GM04504 (cell line): ENCODE measurements around the gene NDUFS5.
"Not testable (repeated sequence)": the region's sequence is repeated elsewhere in the genome, so short reads cannot be mapped to it uniquely, and the experiment has no call there.

Source experiments
- DNase-seq: peaks from one replicate; pipeline ENCODE4 v3.0.0-alpha.2; 2012; ENCODE audit warnings: low read depth

The NDUFS5 gene

DNA sequence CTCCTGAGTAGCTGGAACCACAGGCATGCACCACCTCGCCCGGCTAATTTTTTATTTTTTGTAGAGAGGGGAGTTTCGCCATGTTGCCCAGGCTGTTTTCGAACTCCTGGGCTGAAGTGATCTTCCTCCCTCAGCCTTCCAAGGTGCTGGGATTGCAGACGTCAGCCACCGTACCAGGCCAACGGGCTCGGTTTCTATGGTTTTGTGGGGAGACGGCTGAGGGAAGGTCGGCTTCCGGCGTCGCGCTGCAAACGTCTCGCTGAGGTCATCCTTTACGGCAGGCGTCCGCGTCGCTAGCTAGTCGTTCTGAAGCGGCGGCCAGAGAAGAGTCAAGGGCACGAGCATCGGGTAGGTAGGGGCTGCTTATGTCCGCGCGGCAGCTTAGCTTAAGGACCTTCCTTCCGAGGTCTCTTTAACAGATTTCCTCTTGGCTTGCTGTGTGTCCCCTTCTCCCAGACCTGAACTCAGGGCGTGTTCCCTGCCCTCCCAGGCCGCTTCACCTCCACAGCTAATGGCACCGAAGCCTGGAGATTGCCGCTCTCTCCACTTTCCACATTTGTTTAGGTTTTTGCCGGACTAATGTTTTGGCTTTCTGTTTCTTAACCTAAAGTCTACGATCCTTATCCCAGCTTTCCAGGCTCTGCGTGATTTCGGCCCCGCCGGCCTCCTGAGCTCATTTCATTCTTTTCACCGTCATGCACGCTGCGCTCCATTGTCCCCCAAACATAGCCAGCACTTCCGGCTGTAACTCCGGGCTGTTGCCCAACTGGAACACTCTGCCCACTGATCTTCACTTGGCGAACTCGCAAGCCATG lies at the start of gene NDUFS5:
TSS of gene NDUFS5 (plus strand) at position 300 of the 815 bp plus-strand sequence. CDS start 2,375 bp downstream, outside the sequence.
- DNase-seq = peak; percentile 79

DNA sequence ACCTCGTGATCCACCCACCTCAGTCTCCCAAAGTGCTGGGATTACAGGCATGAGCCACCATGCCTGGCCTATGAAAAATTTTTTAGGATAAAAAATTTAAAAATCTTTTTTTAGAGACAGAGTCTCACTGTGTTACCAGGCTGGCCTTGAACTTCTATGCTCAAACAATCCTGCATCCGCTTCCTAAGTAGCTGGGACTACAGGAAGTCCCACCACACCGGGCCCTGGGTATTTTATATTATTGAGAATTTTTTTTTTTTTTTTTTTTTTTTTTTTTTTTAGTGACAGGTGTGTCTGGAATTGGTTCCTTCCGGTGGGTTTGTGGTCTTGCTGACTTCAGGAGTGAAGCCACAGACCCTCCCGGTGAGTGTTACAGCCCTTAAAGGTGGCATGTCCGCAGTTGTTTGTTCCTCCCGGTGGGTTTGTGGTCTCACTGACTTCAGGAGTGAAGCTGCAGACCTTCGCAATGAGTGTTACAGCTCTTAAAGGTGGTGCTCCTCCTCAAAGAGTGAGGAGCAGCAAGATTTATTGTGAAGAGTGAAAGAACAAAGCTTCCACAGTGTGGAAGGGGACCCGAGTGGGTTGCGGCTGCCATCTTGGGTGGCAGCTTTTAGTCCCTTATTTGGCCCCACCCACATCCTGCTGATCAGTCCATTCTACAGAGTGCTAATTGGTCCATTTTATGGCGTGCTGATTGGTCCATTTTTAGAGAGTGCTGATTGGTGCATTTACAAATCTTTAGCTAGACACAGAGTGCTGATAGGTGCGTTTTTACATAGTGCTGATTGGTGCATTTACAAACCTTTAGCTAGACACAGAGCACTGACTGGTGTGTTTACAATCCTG lies 48.5 kb upstream of the NDUFS5 start:
- DNase-seq = not testable (repeated sequence)

DNA sequence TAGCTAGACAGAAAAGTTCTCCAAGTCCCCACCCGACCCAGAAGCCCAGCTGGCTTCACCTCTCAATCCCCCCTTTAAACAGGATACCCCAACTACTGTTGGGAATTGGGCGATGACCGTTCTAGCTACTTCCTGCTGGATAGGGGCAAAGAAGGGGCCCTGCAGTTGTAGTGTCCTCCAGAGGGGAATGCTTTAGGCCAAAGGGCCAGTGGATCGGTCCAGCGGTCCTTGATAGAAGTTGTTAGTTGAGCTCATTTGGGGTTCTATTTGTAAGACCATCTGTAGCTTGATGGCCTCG lies 48.0 kb upstream of the NDUFS5 start:
- not testable (repeated sequence) for DNase-seq

DNA sequence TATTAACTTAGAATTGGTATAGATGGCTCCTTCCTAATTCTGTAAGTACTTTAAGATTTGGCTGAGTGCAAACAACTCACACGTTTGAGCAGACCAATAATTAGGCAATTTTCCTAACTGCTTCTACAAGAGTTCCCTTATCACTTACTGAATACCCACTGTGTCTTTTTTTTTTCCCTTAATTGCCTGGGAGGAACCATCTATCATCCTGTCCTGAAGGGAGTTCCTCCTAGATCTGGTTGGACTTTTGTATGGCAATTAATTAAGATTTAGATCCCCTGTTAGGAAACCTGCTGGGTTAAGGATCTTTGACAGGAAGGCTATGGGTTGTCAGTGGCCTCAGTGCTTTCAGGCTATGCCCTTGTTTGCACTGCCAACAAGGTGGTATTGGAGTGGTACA lies 46.8 kb upstream of the NDUFS5 start:
- DNase-seq = not testable (repeated sequence)

DNA sequence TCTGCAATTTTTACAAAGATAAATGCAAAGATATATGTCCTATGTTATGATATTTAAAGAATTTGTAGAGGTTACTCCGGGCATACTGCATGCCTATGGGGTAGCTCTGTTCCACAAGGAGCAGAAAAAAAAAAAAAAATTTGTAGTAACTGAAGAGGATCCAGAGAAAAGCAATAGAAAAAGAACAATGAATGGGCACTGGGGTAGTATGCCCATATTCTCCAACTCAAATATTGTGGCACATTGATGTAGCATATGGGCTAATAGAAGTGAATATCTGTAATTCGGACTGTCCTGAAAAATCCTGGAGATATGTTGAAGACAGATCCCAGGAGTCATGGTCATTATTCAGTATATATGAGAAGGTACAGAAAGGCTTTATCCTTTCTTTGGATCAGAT lies 36.2 kb upstream of the NDUFS5 start:
- no peak for DNase-seq

DNA sequence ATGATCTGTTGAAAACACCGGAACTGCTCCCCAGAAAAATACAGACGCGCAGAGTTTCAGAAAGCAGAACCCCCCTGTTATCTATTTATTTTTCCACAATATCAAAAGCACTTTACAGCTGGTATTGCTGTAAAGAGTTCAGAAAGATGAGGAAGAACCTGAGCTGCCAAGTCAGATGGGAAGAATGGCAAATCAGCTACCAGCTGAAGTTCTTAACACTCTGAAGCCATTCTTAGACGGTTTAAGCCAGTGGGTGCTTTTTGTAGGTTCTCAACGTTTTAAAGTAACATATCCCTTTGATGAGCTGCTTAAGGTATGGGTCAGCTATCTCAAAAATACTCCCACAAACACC lies 35.8 kb upstream of the NDUFS5 start:
- no peak for DNase-seq

DNA sequence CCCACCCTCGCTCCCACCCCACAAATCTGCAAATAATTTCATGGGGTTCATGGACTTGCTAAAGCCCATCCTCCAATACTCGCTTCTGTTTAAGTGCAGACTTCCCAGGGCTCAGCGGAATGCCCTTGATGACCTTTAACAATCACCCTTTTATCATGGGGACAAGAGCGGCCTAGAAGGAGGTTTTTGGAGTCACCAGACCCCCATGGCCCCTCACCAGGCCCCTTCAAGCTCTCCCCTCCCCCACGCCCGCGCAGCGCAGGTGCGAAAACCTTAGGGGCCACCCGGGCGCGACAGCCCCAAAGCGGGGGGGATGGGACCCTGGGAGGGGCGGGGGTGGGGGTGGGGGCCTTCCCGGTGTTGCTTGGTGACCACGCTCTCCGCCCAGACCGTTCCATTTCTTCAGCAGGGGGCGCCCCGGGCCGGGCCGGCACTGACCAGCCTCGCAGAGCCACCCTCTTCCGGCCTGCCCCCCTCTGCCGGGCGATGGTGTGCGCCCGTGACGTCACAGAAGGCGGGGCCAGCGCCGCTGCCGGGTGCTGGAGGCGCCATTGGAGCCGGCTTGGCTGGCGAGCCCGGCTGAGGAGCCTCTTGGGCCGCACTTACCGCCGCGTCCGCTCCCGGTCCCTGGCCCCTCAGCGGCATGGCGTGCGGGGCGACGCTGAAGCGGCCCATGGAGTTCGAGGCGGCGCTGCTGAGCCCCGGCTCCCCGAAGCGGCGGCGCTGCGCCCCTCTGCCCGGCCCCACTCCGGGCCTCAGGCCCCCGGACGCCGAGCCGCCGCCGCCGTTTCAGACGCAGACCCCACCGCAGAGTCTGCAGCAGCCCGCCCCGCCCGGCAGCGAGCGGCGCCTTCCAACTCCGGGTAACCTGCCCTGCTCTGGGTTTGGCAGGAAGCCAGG lies 35.2 kb upstream of the NDUFS5 start, which contains the start of gene AKIRIN1:
TSS of gene AKIRIN1 (plus strand) at position 539 of the 900 bp plus-strand sequence. CDS start at position 644, 105 bp downstream.
- peak; percentile 93 for DNase-seq

DNA sequence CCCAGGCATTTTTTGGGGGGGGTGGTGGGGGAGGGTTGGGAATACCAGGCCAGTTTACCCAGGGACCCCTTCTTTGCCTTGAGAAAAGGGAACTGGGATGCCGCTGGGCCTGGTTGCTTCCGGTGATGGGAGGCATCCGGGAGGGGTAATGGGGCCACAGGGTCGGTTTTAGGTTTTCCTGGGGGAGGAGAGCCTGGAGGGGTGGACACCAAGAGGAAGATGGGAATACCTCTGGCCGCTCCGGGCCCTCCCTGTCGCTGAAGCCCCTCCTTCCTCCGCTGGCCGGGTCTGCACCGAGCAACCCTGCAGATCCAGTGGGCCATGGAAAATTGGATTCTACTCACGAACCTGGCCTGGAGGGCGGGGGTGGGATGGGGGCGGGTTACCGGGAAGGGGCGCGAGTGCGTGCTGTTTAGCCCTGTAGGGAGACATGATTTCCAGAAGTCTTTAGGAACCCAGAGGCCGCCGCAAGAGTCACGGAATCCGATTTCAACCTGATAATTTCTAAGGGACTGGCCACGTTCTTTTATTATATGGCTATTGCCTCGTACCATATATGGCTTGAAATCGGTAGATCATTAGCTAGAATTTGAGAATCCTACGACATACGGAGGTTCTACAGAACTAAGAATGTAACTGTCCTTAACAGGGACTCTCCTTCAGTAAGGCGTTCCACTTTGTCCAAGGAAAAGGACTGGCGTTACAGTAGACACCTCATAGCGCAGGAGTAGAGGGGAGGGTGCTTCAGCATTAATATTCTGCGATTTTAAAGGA lies 34.3 kb upstream of the NDUFS5 start:
- no peak for DNase-seq

DNA sequence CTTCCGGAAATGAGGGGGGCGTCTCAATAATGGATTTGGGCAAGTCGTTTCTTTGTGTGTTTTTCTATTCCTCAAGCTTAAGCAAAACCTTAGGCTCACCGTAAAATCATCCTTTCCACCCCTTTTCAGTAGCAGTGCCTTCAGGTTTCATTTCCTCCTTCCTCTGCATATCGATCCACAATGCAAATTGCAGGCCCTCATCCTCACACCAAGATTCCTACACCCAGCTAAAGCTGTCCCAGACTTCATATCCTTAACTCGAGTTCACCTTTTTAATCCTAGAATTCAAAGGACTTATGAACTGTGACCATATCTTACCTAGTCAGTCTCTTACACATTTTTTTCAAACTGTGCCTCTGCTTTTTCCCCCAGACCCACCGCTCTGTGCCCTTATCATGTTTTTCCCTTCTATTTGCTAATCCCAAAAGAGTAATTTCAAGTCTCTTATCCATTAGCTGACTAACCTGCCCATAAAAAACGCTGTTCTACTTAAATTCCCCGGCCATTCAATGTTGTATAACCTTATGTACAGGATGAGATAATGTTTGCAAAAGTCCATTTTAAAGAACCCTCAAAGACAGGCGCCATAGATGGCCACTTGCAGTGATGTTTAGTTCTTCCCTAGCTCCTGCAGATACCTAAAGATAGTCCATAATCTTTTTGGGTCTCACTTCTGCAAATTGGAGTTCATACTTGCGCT lies 33.6 kb upstream of the NDUFS5 start:
- DNase-seq = no peak

DNA sequence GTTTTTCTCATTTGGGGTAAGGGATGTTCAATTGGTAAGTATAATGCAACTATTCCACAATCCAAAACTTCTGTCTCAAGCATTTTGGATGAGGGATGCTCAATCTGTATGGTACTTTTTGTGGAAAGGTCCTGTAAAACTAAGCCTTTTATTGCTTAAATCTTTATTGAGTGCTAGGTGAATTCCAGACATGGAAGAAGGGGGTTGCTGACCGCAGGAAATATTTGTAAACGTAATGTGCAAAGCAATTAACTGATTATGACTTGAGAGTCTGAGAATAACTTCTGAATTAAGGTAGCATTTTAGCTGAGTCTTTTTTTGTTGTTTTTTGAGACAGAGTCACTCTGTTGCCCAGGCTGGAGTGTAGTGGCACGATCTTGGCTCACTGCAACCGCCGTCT lies 32.0 kb upstream of the NDUFS5 start:
- DNase-seq = no peak

DNA sequence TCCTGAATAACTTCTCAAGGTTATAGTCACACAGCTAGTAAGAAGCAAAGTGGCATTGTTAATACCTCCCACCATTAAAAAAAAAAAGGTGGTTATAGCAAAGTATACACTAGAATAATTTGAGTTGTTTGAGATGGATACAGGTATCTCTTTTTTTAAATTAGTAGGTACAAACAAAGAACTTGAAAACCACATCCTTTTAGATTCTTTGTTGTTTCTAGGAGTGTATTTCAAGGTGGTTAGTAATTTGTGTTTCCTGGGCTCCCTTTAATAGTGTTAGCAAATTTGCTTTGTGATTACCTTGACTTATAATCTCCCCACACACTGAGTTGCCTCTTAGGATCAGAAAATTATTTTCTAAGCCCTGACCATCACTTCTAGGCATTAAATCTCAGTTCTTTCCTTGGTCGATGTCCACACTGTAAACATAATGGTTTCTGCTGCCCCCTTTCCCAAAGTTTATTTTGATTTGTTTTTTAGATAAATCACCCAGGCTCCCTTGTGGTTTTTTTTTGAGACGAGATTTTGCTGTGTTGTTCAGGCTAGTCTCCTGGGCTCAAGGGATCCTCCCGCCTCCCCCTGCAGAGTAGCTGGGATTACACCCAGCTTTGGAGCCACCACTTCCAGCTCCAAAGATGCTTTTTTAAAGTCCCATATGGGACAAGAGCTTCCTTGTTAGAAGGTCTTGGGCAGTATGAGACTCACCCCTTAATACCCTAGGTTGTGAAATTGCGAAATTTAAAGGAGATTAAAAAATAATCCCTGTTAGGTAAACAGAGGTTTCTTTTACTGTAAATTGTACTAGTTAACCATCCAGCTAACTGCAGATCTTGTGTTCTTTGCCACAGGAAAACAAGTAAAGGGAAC lies 28.9 kb upstream of the NDUFS5 start:
- no peak for DNase-seq

DNA sequence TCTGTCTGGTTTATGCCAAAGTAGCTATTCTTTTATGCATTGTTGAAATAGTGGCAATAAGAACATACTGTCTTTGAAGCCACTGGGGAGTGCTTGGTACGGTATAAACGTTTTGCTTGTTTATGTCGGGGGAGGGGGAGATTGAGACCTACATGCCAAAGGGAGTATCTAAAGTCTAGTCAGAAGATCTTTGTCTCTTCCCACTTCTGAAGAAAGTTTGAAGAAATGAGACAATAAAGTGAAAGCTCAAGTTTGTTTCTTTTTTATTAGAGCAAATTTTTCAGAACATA lies 28.3 kb upstream of the NDUFS5 start:
- DNase-seq = no peak

DNA sequence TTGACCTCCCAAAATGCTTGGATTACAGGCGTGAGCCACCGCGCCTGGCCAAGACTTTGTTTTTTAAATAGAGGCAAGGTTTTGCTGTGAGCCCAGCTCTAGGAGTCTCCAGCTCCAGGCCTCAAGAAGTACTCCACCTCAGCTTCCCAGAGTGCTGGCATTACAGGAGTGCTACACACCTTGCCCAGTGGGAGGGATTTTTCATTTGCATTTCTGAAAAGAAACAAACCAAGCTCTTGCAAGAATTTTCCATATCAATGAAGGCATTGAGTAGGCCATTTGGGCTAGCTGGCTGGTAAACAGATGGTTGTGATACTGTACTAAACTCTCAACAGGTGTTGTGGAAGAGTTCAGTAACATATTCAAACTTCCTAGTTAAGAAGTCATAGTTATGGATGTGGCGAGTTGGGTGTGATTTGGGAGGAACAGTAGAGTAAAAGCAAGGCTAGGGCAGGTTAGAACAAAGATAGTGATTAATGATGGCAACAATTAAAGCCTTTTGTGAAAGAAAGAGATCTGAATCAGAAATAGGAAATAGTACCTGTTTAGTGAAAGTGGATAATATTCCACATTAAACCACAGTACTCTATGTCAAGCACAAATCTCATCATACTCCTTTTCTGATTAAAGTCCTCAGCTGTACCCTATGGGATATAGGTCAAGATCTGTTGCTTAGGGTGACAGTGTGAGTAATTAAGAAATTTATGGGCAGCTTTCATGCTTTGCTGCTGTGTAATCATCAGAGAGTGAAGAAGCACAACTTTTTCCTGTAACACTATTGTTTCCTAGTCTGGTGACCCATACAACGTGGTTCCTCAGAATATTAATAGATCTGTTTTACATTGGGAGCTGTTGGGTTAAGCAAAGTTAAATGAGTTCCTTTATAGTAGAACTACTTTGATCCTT lies 24.4 kb upstream of the NDUFS5 start:
- DNase-seq = no peak

DNA sequence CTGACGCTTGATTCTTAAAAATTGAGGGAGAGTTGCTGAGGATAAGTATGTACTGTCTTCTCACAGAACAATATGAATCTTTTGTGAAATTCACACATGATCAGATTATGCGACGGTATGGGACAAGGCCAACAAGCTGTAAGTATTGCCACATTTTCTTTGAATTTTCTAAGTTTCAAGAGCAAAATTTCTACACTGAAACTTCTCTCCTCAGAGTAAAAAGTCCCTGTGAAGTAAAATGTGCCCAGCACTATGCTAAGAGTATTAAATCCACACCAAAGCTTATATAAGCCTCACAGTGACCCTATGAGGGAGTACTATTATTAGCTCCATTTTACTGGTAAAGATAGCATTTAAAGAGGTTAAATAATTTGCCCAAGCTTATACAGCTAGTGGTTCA lies 22.9 kb upstream of the NDUFS5 start:
- DNase-seq = no peak

DNA sequence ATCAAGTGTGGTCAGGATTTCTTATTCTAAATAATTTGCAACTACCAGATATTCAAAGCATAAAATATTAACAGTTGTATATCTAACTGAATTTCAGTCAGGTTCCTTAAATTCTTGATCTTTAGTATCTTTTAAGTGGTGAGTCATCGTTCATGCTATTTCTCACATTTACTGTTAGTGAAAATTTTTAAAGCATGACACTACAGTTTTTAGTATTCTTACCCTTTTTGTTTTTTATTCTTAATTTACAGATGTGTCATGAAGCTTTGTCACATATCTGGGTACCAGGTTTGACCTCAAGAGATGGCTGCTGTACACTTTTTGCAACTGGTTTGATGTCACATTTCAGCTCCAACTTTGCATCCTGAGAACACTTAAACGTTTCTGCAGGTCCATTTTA lies 22.4 kb upstream of the NDUFS5 start:
- no peak for DNase-seq

DNA sequence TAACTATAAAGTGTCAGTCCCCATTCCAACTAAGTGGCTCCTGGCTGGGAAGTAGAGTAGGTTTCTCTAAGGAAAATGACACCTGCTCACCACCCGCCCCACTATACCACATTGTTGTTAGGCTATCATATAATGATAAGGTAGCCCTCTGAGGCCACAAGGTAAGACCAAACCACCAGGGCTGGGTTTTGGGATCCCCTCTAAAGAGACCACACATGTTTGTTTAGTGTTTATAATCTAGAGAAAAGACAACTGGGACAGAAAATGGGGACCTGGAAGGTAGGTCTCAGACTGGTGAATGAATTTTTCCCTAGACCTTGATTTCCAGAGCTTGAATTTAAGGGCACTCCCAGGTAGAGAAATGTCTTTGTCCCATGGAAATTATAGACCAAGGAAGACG lies 19.9 kb upstream of the NDUFS5 start:
- DNase-seq = no peak

DNA sequence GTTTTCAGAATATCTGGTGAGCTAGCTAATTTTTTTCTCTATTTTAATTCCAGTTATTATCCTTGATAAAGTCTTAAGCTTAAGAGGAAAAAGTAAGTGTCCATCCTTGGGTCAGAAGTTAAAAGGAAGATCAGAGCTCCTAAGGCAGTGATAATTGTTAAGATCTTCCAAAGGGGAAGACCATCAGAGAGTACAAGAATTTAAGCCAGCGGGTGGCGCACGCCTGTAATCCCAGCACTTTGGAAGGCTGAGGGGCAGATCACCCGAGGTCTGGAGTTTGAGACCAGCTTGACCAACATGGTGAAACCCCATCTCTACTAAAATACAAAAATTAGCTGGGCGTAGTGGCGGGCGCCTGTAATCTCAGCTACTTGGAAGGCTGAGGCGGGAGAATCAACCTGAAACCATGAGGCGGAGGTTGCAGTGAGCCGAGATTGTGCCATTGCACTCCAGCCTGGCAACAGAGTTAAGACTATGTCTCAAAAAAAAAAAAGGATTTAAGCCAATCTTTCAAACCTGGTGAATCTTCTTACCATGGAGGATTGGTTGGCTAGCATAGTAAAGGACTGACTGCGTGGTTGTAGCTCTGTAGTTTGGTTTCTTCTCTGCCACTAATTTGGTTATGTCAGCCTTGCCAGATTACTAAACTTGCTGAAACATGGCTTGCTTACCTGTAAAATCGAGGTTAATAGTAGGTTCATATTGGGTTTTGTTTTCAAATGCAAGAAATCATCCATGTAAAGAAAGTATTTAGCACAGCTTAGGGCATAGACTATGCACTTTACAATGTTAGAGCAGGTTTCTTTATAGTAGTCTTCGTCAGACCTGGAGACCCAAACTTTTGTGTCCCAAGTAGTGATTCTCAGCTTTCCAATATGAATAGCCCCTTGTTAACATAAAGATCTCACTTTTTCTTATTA lies 19.2 kb upstream of the NDUFS5 start:
- DNase-seq = no peak

DNA sequence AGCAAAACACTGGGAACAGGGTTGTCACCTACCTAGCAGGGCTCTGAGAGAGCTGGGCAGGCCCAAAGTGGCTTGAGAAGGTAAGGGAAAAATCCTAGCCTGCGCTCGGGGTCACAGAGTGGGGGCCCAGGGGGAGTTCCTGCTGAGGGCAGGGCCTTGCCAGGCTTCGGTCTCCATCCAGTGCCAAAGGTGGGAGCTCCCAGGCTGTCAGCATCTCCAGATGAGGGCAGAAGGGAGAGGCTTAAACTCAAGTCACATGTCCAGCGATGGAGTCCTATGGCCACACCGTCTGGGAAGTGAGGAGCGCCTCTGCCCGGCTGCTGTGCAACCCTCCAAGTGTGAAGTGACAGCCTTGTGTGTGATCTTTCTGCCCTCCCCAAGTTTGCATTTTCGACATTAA lies 11.2 kb upstream of the NDUFS5 start:
- not testable (repeated sequence) for DNase-seq
